Endothelial cell of umbilical vein (primary cell): Measurements from ENCODE around the gene CLTC.

Experiments used
- EZH2 ChIP-seq: IDR thresholded peaks from 2 replicates; pipeline ENCODE4 v1.6.1; 2012; ENCODE audit warnings: borderline replicate concordance, low read depth, mild to moderate bottlenecking, moderate library complexity, low read length, inconsistent platforms; ENCODE audit not compliant: severe bottlenecking
- FOS ChIP-seq: IDR thresholded peaks from 2 replicates; pipeline ENCODE4 v1.6.1; 2011; ENCODE audit warnings: mild to moderate bottlenecking, low read length, moderate library complexity, borderline replicate concordance; ENCODE audit not compliant: insufficient read depth
- JUN ChIP-seq: IDR thresholded peaks from 2 replicates; pipeline ENCODE4 v1.6.1; 2011; ENCODE audit warnings: borderline replicate concordance, low read depth; ENCODE audit not compliant: insufficient read length, insufficient read depth
- MAX ChIP-seq: IDR thresholded peaks from 2 replicates; pipeline ENCODE4 v1.6.1; 2011; ENCODE audit not compliant: insufficient read depth, insufficient read length
- MYC ChIP-seq: IDR thresholded peaks from one replicate; pipeline ENCODE4 v1.6.1; 2011; ENCODE audit warnings: mild to moderate bottlenecking, low read depth, low read length
- POLR2A ChIP-seq: IDR thresholded peaks from 2 replicates; pipeline ENCODE4 v1.6.1; 2012; ENCODE audit warnings: low read depth, mild to moderate bottlenecking, control low read depth, low read length
- POLR2AphosphoS5 ChIP-seq: IDR thresholded peaks from 2 replicates; pipeline ENCODE4 v1.6.1; 2012; ENCODE audit warnings: low read depth, mild to moderate bottlenecking, control low read depth, low read length, moderate library complexity; ENCODE audit not compliant: insufficient read depth
- TF ChIP-seq, protein P1 (sequence below), 2 donors: IDR thresholded peaks; 1 replicate in 1 of 2; 2 replicates in 1 of 2; pipeline ENCODE4 v1.5.1; 2011; ENCODE audit warnings: low read length in 2 of 2, mild to moderate bottlenecking in 2 of 2, moderate library complexity in 2 of 2, control low read depth in 1 of 2, inconsistent platforms in 1 of 2, low read depth in 1 of 2; ENCODE audit not compliant: insufficient read depth in 1 of 2; ENCODE audit errors: extremely low read depth in 1 of 2

DNA sequence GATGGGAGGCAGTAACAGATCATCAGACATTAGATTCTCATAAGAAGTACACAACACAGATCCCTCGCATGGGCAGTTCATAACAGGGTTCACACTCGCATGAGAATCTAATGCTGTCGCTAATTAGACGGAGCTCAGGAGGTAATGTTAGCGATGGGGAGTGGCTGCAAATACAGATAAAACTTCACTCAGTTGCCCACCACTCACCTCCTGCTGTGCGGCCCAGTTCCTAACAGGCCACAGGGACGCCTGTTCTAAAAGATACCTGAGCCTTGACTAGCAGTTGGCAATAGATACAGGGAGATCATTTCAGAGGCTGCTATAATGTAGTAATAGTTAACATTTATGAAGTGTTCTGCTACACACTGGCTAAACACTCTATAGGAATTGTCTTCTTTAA lies 82.6 kb downstream of the CLTC start:
- TF ChIP-seq POLR2AphosphoS5 (no peak), POLR2A (no peak), MAX (no peak), EZH2 (no peak), FOS (no peak), MYC (no peak), JUN (no peak)
- TF ChIP-seq, protein P1, sequence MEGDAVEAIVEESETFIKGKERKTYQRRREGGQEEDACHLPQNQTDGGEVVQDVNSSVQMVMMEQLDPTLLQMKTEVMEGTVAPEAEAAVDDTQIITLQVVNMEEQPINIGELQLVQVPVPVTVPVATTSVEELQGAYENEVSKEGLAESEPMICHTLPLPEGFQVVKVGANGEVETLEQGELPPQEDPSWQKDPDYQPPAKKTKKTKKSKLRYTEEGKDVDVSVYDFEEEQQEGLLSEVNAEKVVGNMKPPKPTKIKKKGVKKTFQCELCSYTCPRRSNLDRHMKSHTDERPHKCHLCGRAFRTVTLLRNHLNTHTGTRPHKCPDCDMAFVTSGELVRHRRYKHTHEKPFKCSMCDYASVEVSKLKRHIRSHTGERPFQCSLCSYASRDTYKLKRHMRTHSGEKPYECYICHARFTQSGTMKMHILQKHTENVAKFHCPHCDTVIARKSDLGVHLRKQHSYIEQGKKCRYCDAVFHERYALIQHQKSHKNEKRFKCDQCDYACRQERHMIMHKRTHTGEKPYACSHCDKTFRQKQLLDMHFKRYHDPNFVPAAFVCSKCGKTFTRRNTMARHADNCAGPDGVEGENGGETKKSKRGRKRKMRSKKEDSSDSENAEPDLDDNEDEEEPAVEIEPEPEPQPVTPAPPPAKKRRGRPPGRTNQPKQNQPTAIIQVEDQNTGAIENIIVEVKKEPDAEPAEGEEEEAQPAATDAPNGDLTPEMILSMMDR (IDR thresholded peaks at IDR 0.05; ENCODE audit: extremely low read depth in 1 of 2, insufficient read depth in 1 of 2, low read depth in 1 of 2, low read length in 2 of 2): no peak
